Cardiac fibroblast (primary cell): ENCODE measurements around the gene COG8.

Experiments used
- DNase-seq, 2 donors: peaks; one replicate each; pipeline versions ENCODE4 v3.0.0 to v3.0.0-alpha.2; 2010; ENCODE audit warnings: low read depth in 2 of 2
- H3K4me3 ChIP-seq, 2 donors: replicated peaks in 1 of 2; 1 replicate in 1 of 2; 2 replicates in 1 of 2; pipeline ENCODE4 v1.5.1; 2011; ENCODE audit warnings: low read depth in 2 of 2, low read length in 2 of 2, mild to moderate bottlenecking in 2 of 2, moderate library complexity in 1 of 2
- TF ChIP-seq, protein P1 (sequence below): IDR thresholded peaks from one replicate; pipeline ENCODE4 v1.5.1; 2011; ENCODE audit warnings: low read depth, mild to moderate bottlenecking, low read length, inconsistent platforms

COG8 gene

DNA sequence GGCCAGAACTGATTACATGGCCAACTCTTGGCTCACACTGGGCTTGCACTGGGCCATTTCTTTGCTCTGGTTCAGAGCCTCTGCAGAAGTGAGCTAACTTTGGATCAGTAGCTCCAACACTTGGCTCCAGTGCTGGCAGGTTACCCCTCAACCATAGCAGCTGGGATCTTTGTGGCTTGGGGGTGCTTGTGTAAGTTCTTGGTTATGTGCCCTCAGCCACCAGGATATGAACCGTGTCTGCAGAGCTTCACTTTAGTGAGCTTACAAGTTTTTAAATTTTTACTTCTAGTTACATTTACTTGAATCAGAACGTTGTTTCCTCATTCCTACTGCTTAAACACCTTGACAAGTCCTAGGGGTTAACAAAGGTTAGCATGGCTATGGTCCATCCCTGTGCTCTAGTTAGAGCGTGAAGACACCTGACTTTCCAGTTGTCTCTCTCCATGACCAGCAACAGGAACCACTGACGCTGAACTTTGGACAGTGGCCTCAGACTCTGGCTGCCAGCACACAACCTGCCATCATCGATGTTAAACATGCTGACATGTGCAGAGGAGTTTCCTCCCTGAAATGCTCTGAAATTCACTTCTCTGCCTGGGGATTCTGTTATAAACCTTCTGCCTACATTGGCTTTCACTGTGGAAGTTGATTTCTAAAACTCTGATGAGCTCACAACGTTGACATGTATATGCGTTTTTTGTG is 13.0 kb downstream of the COG8 start:
- no peak overlapping the region for H3K4me3 ChIP-seq
- TF ChIP-seq, protein P1, sequence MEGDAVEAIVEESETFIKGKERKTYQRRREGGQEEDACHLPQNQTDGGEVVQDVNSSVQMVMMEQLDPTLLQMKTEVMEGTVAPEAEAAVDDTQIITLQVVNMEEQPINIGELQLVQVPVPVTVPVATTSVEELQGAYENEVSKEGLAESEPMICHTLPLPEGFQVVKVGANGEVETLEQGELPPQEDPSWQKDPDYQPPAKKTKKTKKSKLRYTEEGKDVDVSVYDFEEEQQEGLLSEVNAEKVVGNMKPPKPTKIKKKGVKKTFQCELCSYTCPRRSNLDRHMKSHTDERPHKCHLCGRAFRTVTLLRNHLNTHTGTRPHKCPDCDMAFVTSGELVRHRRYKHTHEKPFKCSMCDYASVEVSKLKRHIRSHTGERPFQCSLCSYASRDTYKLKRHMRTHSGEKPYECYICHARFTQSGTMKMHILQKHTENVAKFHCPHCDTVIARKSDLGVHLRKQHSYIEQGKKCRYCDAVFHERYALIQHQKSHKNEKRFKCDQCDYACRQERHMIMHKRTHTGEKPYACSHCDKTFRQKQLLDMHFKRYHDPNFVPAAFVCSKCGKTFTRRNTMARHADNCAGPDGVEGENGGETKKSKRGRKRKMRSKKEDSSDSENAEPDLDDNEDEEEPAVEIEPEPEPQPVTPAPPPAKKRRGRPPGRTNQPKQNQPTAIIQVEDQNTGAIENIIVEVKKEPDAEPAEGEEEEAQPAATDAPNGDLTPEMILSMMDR, result no peak
- DNase-seq, result no peak

DNA sequence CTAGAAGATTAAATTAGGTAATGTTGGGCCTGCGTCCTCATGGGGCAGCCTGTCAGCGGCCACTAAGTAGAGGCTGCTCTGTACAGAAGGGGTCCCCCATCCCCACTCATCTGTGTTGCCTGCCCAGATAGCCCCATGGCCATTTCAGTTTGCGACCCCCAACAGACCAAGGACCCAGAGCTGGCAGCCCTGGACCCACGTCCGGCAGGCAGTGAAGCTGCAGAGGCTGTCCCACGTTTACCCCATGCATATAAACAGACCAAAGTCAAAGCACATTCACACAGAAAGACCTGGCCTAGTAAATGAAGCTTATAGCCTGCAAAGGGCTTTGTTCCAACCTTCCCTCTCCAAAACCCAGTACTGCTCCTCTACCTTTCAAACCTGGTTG is 13.6 kb downstream of the COG8 start:
- TF ChIP-seq, protein P1, result no peak
- DNase-seq, result no peak
- no peak overlapping the region for H3K4me3 ChIP-seq

DNA sequence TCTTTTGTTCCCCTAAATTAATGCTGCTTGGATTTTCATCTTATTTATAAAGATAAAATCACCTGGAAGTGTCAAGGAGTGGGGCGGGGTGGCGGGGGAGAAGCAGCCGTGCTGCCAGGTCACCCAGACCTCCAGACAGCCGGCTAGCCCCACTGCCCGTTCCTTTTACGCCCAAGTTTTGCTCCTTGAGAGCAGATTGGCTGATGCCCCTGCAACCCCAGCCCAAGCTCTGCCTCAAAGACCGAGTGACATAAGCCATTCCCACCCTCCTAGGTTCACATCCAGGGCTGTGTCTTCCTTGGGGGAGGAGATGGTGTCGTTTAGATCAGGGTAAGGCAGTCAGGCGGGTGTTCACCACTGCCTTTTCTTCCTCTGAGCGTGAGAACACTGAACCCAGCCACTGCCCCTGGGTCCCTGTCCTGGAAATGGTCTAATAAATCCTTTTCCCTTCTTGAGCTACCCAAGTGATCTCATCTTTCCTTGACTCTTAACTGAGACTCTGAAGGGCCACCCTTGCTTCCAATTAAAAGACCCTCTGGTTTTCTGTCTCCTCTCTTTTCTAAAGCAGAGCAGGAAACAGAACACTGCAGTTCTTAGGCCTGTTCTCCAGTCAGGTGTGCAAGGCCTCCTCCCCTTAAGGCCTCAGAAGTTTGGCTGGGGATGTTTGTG is 14.6 kb downstream of the COG8 start:
- TF ChIP-seq, protein P1, result no peak
- no peak overlapping the region for H3K4me3 ChIP-seq
- no peak for DNase-seq

DNA sequence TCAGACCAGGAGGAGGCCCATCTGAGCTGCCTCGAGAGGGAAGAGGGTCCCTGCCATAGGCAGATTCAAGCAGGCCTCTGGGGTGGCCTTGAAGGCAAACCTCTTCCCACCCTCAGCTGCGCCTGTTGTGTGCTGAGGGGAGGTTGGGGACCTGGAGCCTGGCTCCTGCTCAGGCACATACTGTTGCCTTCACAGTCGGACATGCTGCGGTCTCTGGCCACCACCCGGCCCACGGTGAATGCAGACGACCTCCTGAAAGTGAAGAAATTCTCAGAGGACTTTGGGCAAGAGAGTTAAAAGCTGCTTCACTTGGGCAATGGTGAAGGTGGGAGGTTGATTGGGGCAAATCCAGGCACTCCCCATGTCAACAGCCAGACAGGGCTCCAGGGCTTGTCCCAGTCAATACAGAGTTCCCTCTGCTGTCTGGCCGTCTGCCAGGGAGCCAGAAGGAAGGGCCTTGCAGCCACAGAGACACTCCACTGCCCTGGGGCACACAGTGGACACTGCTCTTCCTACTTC is 15.3 kb downstream of the COG8 start:
- TF ChIP-seq, protein P1, result no peak

DNA sequence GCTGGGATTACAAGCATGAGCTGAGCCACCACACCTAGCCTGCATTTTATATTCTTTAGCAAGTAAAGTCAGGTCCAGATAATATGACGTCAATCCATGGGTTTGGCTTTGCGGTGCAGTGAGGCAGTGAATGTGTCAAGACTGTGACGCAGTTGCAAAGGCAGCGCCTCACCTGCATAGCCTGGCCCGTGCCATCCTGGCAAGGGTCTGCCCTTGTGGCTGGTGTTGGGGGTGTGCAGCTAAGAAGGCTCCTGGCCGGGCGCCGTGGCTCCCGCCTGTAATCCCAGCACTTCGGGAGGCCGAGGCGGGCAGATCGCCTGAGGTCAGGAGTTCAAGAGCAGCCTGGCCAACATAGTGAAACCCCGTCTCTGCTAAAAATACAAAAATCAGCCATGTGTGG is 15.9 kb downstream of the COG8 start:
- no peak for DNase-seq
- TF ChIP-seq, protein P1, result no peak
- no peak overlapping the region for H3K4me3 ChIP-seq

More for the DNA sequence above, 15.3 kb downstream of the COG8 start:
- no peak for DNase-seq
- no peak overlapping the region for H3K4me3 ChIP-seq

DNA sequence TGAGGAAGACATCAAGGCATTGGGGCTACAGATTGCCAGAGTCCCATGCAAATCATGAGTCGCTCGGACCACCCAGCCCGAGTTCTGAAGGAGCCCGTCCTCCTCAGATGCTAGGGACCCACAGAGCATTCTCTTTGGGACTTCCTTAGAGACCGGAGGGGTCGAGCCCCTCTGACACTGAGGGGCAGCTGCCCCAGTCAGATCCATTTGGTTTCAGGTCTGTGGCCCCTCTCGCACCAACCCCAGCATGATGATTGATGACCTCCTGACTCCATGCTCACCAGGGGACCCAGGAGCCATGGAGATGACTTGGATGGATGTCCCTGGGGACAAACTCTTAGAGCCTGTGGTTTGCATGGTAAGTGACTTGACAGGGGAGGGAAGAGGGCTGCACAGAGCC is 17.0 kb downstream of the COG8 start:
- TF ChIP-seq, protein P1, result no peak
- no peak for DNase-seq
- H3K4me3 ChIP-seq, result no peak overlapping the region

DNA sequence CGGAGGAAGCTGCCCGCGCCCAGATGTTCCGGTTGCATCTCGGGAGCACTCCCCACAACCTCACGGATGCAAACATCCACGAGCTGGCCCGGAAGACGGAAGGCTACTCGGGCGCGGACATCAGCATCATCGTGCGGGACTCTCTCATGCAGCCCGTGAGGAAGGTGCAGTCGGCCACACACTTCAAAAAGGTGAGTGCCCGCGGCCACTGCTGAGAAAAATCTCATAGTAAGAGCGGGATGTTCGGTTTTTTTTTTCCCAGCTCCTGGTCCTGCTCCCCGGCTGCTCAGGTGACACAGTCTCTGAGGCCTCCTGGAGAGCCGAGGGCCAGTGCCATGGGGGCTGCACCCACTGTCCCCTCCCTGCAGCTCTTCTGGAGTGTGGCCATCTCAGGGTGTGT is 18.3 kb downstream of the COG8 start:
- H3K4me3 ChIP-seq, result no peak overlapping the region
- DNase-seq, result no peak
- TF ChIP-seq, protein P1, result no peak
